GM12873 (cell line): ENCODE results near the gene LCE1B.

Source experiments
- CTCF ChIP-seq: IDR thresholded peaks from 2 replicates; pipeline ENCODE4 v1.5.1; 2012; ENCODE audit warnings: low read depth, mild to moderate bottlenecking, moderate library complexity, low read length, control low read depth; ENCODE audit not compliant: insufficient read depth; ENCODE audit errors: missing control alignments

The LCE1B gene

GRCh38 chr1:152859696-152860095 lies 47.9 kb downstream of the LCE1B start, which contains the start of gene LCE7A:
LCE7A (plus strand) TSS chr1:152859996; CDS start chr1:152860698, 702 bp downstream.
- no peak for TF ChIP-seq CTCF

- no peak for TF ChIP-seq CTCF
These were observed 48.4 kb downstream of the LCE1B start for GRCh38 chr1:152860129-152860528.

- no peak for TF ChIP-seq CTCF
These were observed 49.6 kb downstream of the LCE1B start for GRCh38 chr1:152861374-152861773.
